Nephron (organoid): Measurements from ENCODE around the gene MRPS24.

ENCODE experiments used
- H3K27ac Mint-ChIP-seq, 3 experiments: 2 replicates each; pipeline ENCODE4 v1.8.0; 2020; ENCODE audit warnings: mixed read lengths in 3 of 3, mild to moderate bottlenecking in 2 of 3, moderate library complexity in 1 of 3
- H3K27me3 Mint-ChIP-seq: 2 replicates; pipeline ENCODE4 v1.8.0; 2021; ENCODE audit warnings: low read depth, mild to moderate bottlenecking, moderate library complexity, mixed read lengths
- H3K36me3 Mint-ChIP-seq: 2 replicates; pipeline ENCODE4 v1.8.0; 2020; ENCODE audit warnings: low read depth, mixed read lengths
- H3K4me1 Mint-ChIP-seq: 2 replicates; pipeline ENCODE4 v1.8.0; 2020; ENCODE audit warnings: mixed read lengths
- H3K4me3 Mint-ChIP-seq, 3 experiments: 2 replicates each; pipeline ENCODE4 v1.8.0; 2020; ENCODE audit warnings: mild to moderate bottlenecking in 3 of 3, mixed read lengths in 3 of 3, moderate library complexity in 2 of 3
- H3K9me3 Mint-ChIP-seq: 2 replicates; pipeline ENCODE4 v1.8.0; 2020; ENCODE audit warnings: mixed read lengths
- CTCF ChIP-seq, 3 experiments: fragments of 200-600 bp; sonication (generic); IDR thresholded peaks; one replicate each; pipeline ENCODE4 v1.5.0; 2021; ENCODE audit warnings: antibody characterized with exemption in 3 of 3; ENCODE audit not compliant: unreplicated experiment in 3 of 3

The MRPS24 gene

GRCh38 chr7:43891069-43891955, 22.0 kb upstream of the MRPS24 start:
- no peaks in the 10 kb centered on the region for H3K27me3 Mint-ChIP-seq
- H3K4me3 Mint-ChIP-seq, result no peak overlapping the region
- H3K9me3 Mint-ChIP-seq, result no peaks in the 10 kb centered on the region
- peak overlapping the region in 2 of 3 experiments; percentile 4 to 14 for H3K27ac Mint-ChIP-seq
- TF ChIP-seq CTCF (IDR thresholded peaks at IDR 0.05; ENCODE audit: unreplicated experiment in 3 of 3), result no peak
- H3K36me3 Mint-ChIP-seq, result peaks cover 24% of the 10 kb centered on the region
- peaks cover 19% of the 10 kb centered on the region for H3K4me1 Mint-ChIP-seq

- Mint-ChIP-seq H3K9me3 (no peaks in the 10 kb centered on the region), H3K4me3 (no peak overlapping the region), H3K36me3 (peaks cover 22% of the 10 kb centered on the region), H3K4me1 (peaks cover 19% of the 10 kb centered on the region), H3K27me3 (no peaks in the 10 kb centered on the region), H3K27ac (no peak overlapping the region)
- TF ChIP-seq CTCF (IDR thresholded peaks at IDR 0.05; ENCODE audit: unreplicated experiment in 3 of 3), result no peak
These were observed 21.2 kb upstream of the MRPS24 start for GRCh38 chr7:43890468-43890867.

GRCh38 chr7:43888993-43889945, 20.0 kb upstream of the MRPS24 start:
- peaks cover 23% of the 10 kb centered on the region for H3K36me3 Mint-ChIP-seq
- TF ChIP-seq CTCF (IDR thresholded peaks at IDR 0.05; ENCODE audit: unreplicated experiment in 3 of 3), result no peak
- H3K4me3 Mint-ChIP-seq, result no peak overlapping the region
- no peak overlapping the region for H3K27ac Mint-ChIP-seq
- H3K9me3 Mint-ChIP-seq, result no peaks in the 10 kb centered on the region
- H3K27me3 Mint-ChIP-seq, result no peaks in the 10 kb centered on the region
- peaks cover 19% of the 10 kb centered on the region for H3K4me1 Mint-ChIP-seq

GRCh38 chr7:43884617-43885016, 15.3 kb upstream of the MRPS24 start:
- H3K36me3 Mint-ChIP-seq, result peaks cover 44% of the 10 kb centered on the region
- no peak for TF ChIP-seq CTCF (IDR thresholded peaks at IDR 0.05; ENCODE audit: unreplicated experiment in 3 of 3)
- no peaks in the 10 kb centered on the region for H3K27me3 Mint-ChIP-seq
- no peaks in the 10 kb centered on the region for H3K9me3 Mint-ChIP-seq
- peaks cover 11% of the 10 kb centered on the region for H3K4me1 Mint-ChIP-seq
- H3K4me3 Mint-ChIP-seq, result no peak overlapping the region
- H3K27ac Mint-ChIP-seq, result no peak overlapping the region

- H3K4me3 Mint-ChIP-seq, result no peak overlapping the region
- no peak for TF ChIP-seq CTCF (IDR thresholded peaks at IDR 0.05; ENCODE audit: unreplicated experiment in 3 of 3)
- H3K27ac Mint-ChIP-seq, result no peak overlapping the region
These were observed 14.9 kb upstream of the MRPS24 start for GRCh38 chr7:43884209-43884608.

More at GRCh38 chr7:43884209-43884608, 14.9 kb upstream of the MRPS24 start:
- Mint-ChIP-seq H3K36me3 (peaks cover 46% of the 10 kb centered on the region), H3K4me1 (peaks cover 7% of the 10 kb centered on the region), H3K27me3 (no peaks in the 10 kb centered on the region), H3K9me3 (no peaks in the 10 kb centered on the region)
